Measurements from ENCODE around the gene ARHGAP8.
"Not testable (repeated sequence)": the region's sequence is repeated elsewhere in the genome, so short reads cannot be mapped to it uniquely, and the experiment has no call there.

Gene ARHGAP8

GRCh38 chr22:44894782-44895181 is 142.4 kb downstream of the ARHGAP8 start:
- Mint-ChIP-seq H3K36me3 (no peaks in the 10 kb centered on the region), H3K27ac (no peak overlapping the region), H3K4me1 (no peaks in the 10 kb centered on the region), H3K4me3 (no peak overlapping the region), H3K9me3 (no peaks in the 10 kb centered on the region), H3K27me3 (peaks cover 4% of the 10 kb centered on the region)
- no peak for DNase-seq
- CTCF ChIA-PET, result no interaction called here

DNA sequence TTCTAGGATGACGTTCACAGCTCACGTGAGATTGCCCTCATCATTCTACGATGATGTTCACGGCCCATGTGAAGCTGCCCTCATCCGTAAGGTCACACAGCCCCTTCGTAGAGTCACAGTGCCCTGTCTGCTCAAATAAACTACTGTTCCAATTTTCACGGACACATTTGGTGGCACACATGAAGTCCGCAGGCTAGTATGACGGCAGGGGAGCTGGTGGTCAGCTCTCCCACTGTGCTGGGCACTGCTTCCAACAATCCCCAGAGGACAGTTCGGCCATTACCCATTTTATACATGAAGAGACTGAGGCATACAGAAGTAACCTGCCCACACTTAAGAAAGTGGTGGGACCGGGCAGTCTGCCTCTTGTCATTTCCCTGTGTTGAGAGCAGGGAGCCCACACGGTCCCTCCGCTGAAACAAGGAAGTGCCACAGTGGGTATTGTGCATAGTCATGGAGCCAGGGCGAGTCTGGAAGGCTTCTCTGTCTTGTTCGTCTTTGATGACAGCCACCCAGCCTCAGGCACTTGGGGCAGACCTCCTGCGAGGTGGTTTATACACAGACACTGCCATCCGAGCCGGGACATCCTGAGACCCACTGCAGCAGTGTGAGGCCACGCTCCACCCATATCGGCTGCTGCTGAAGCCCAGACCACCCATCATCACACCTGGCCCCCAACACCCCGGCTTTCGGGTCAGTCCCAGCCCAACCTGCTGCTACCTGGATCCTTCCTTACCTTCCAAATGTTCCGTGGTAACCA is 143.1 kb downstream of the ARHGAP8 start:
- CTCF ChIA-PET, result no interaction called here
- Mint-ChIP-seq H3K4me1 (no peaks in the 10 kb centered on the region), H3K36me3 (no peaks in the 10 kb centered on the region), H3K4me3 (no peak overlapping the region), H3K27ac (no peak overlapping the region), H3K27me3 (peaks cover 4% of the 10 kb centered on the region), H3K9me3 (no peaks in the 10 kb centered on the region)
- no peak for DNase-seq

DNA sequence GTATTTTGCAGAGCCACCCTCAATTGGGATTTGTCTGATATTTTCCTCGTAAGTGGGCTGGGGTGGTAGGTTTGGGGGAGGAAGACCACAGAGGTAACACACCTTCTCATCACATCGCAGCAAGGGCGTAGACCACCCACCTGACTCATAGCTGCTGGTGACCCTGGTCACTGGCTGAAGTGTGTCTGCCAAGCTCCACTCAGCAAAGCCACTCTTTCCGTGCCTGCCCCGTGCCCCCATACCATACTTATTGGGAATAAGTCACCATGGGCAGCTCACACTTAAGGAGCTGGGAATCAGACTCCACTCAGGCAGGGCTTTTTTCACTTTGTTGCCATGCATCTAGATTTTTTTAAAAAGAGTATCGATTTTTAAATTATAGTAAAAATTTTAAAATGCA is 145.9 kb downstream of the ARHGAP8 start:
- no peaks in the 10 kb centered on the region for H3K36me3 Mint-ChIP-seq
- no peaks in the 10 kb centered on the region for H3K4me1 Mint-ChIP-seq
- H3K4me3 Mint-ChIP-seq, result no peak overlapping the region
- DNase-seq, result no peak
- CTCF ChIA-PET, result no interaction called here
- H3K27ac Mint-ChIP-seq, result no peak overlapping the region
- H3K27me3 Mint-ChIP-seq, result peaks cover 12% of the 10 kb centered on the region
- peaks cover 17% of the 10 kb centered on the region for H3K9me3 Mint-ChIP-seq

DNA sequence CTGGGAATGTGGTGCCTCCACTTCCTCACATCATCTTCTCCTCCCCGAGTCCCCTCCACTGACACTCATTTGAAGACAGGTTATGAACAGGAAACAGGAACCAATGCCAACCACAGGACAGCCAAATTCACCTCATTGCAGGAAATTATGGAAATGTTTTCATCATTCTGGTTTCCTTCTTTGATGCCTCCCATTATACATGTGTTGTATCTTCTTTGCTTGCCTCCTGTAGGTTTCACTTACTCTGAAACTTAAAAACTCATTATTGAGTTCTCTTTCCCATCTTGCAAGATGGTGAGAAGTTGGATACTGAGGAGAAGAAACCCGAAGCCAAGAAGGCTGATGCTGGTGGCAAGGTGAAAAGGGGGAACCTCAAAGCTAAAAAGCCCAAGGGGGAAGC is 148.9 kb downstream of the ARHGAP8 start:
- CTCF ChIA-PET, result no interaction called here
- Mint-ChIP-seq H3K4me3 (no peak overlapping the region), H3K27ac (no peak overlapping the region), H3K4me1 (no peaks in the 10 kb centered on the region), H3K9me3 (peaks cover 17% of the 10 kb centered on the region), H3K36me3 (no peaks in the 10 kb centered on the region), H3K27me3 (peaks cover 16% of the 10 kb centered on the region)
- DNase-seq, result no peak

DNA sequence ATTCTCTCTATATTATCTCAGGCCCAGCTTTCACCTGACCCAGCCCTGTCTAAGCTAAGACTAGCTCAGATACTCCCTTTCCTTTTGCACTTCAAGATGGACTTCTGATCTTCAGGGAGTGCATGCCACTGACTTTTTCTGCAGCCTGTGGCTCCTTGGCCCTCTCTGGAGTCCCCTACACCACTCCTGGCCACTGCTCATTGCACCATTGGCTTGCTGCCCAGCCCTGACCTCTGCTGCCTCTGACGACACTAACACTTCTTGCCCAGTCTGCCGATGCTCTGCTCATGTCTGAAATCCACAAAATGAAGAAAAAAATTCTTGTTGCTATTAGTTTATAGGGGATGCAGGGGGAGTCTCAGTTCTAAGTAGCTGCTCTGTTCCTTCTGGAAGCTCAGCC is 150.8 kb downstream of the ARHGAP8 start:
- H3K36me3 Mint-ChIP-seq, DNase-seq, H3K27ac Mint-ChIP-seq, CTCF ChIA-PET, H3K4me3 Mint-ChIP-seq, H3K4me1 Mint-ChIP-seq: not testable (repeated sequence)
- Mint-ChIP-seq H3K9me3 (peaks cover 17% of the 10 kb centered on the region), H3K27me3 (peaks cover 16% of the 10 kb centered on the region)

DNA sequence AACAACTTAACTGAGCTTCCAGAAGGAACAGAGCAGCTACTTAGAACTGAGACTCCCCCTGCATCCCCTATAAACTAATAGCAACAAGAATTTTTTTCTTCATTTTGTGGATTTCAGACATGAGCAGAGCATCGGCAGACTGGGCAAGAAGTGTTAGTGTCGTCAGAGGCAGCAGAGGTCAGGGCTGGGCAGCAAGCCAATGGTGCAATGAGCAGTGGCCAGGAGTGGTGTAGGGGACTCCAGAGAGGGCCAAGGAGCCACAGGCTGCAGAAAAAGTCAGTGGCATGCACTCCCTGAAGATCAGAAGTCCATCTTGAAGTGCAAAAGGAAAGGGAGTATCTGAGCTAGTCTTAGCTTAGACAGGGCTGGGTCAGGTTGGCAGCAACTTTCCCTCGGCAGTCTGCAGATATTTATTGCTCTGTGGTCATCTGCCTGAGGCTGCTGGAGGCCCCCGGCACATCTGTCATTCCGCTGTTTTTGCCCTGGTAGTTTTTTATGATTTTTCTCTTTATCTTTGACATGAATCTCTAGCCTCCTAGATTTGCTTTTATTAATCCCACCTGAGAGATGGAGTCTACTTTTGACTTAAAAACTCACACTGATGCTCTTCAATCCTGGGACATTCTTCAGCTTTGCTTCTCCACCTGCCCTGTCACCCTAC is 152.2 kb downstream of the ARHGAP8 start:
- CTCF ChIA-PET, H3K4me1 Mint-ChIP-seq: not testable (repeated sequence)

DNA sequence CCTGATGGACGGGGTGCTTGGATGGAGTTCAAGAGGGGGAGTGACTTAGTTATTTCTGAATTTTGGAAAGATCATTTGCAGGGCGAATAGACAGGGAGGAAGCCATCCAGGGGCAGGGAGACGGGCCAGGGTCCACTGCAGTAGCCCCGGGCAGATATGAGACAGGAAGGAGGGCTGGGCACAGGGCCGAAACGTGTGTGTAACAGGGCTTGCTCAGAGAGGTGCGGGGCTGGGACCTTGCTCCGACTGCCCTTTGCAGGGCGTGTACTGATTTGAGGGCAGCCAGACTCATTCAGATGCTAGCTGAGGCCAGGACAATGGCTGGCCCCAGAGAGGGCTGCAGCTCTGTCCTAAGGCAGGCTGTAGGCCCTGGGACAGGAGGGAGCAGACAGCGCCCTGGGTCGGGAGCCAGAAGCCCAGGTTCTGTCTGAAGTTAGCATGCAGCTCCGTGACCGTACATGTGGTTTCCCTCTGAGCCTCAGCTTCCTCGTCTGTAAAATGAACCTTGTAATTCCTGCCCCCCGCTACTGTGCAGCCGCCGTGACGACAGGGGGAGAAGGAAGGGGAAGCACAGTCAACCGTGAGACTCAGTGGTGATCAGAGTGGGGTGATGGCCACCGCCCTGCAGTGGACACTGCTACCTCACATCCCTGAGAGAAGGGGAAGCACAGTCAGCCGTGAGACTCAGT is 154.0 kb downstream of the ARHGAP8 start:
- H3K27me3 Mint-ChIP-seq, result peaks cover 12% of the 10 kb centered on the region
- CTCF ChIA-PET, result no interaction called here
- no peak overlapping the region for H3K4me3 Mint-ChIP-seq

More for the DNA sequence above, 152.2 kb downstream of the ARHGAP8 start:
- Mint-ChIP-seq H3K27me3 (peaks cover 12% of the 10 kb centered on the region), H3K9me3 (peaks cover 17% of the 10 kb centered on the region)
- DNase-seq, H3K36me3 Mint-ChIP-seq, H3K27ac Mint-ChIP-seq, H3K4me3 Mint-ChIP-seq: not testable (repeated sequence)

DNA sequence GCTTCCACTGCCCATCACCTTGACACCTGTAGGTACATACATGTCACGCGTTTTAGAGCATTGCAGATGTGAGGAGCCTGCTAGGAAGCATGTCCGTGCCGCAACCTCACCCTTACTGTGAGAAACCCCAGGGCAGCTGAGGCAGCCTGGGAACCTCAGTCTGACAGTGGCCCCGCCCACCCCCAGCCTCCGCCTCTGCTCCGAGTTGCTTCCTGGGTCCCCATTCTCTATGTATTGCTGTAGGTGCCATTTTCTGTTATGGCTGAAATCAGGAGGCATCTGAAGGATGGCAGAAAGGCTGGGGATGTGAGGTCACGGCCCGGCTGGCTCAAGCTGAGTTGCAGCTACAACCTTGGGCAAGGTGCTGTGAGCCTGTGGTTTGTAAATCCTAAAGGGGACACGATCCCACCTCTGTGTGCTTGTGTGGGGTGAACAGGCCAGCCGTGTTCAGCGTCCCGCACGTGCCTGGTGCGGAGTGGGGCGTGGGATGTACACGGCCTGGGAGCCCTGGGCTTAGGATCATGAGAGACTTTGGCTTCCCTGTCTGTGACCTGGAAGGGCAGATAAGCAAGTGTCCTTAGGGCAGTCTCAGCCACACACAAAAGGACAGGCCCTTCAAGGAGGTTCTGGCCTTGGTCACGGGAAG is 154.7 kb downstream of the ARHGAP8 start:
- CTCF ChIA-PET, result no interaction called here
- Mint-ChIP-seq H3K9me3 (peaks cover 14% of the 10 kb centered on the region), H3K4me3 (no peak overlapping the region)

More for the DNA sequence above, 154.0 kb downstream of the ARHGAP8 start:
- no peak overlapping the region for H3K27ac Mint-ChIP-seq
- H3K9me3 Mint-ChIP-seq, result peaks cover 18% of the 10 kb centered on the region
- no peaks in the 10 kb centered on the region for H3K36me3 Mint-ChIP-seq
- H3K4me1 Mint-ChIP-seq, result no peaks in the 10 kb centered on the region
- no peak for DNase-seq

GRCh38 chr22:44907765-44908737 is 155.7 kb downstream of the ARHGAP8 start:
- CTCF ChIA-PET, result no interaction called here
- Mint-ChIP-seq H3K36me3 (no peaks in the 10 kb centered on the region), H3K9me3 (peaks cover 9% of the 10 kb centered on the region), H3K4me3 (no peak overlapping the region), H3K27me3 (peaks cover 6% of the 10 kb centered on the region), H3K4me1 (no peaks in the 10 kb centered on the region), H3K27ac (no peak overlapping the region)
- no peak for DNase-seq

More for the DNA sequence above, 154.7 kb downstream of the ARHGAP8 start:
- Mint-ChIP-seq H3K4me1 (no peaks in the 10 kb centered on the region), H3K27ac (no peak overlapping the region), H3K27me3 (peaks cover 9% of the 10 kb centered on the region), H3K36me3 (no peaks in the 10 kb centered on the region)
- DNase-seq, result no peak

GRCh38 chr22:44909241-44909640 is 156.9 kb downstream of the ARHGAP8 start:
- Mint-ChIP-seq H3K27me3 (peaks cover 5% of the 10 kb centered on the region), H3K27ac (no peak overlapping the region), H3K4me1 (no peaks in the 10 kb centered on the region), H3K36me3 (no peaks in the 10 kb centered on the region), H3K9me3 (peaks cover 9% of the 10 kb centered on the region), H3K4me3 (no peak overlapping the region)
- CTCF ChIA-PET, result no interaction called here
- no peak for DNase-seq

All from activated naive CD4-positive, alpha-beta T cell treated with anti-CD3 and anti-CD28 coated beads, Interleukin-2, amount 10 ng/mL, durations not matched to agents 7 days and 5 days (primary cell).